Karpas-422 (cell line): ENCODE results near the gene INPP5K. TPM values are rescaled to one million over a fixed set of nuclear protein-coding genes. Genes with fewer than 3 reads are reported as not detected.

Source experiments
- DNase-seq: peaks from one replicate; pipeline ENCODE4 v3.0.0-alpha.2; 2015
- H2AFZ ChIP-seq: fragments of 200-600 bp; sonication (generic); 2 replicates; pipeline ENCODE4 v1.6.1; 2014; ENCODE audit warnings: antibody characterized with exemption, low read length, mixed read lengths
- H3K27ac ChIP-seq: fragments of 200-600 bp; sonication (generic); 2 replicates; pipeline ENCODE4 v1.5.1; 2014; ENCODE audit warnings: mild to moderate bottlenecking, low read length, moderate library complexity
- H3K27me3 ChIP-seq: fragments of 200-600 bp; sonication (generic); 2 replicates; pipeline ENCODE4 v1.6.1; 2014; ENCODE audit warnings: low read length, mixed read lengths
- H3K36me3 ChIP-seq: fragments of 200-600 bp; sonication (generic); 2 replicates; pipeline ENCODE4 v1.6.1; 2014; ENCODE audit warnings: low read length, mixed read lengths; ENCODE audit not compliant: insufficient read depth
- H3K4me1 ChIP-seq: fragments of 200-600 bp; sonication (generic); 2 replicates; pipeline ENCODE4 v1.6.1; 2014; ENCODE audit warnings: mild to moderate bottlenecking, low read length, mixed read lengths
- H3K4me2 ChIP-seq: fragments of 200-600 bp; sonication (generic); 2 replicates; pipeline ENCODE4 v1.6.1; 2014; ENCODE audit warnings: low read length, low read depth, mild to moderate bottlenecking; ENCODE audit not compliant: poor library complexity, severe bottlenecking
- H3K4me3 ChIP-seq: fragments of 200-600 bp; sonication (generic); 2 replicates; pipeline ENCODE4 v1.5.1; 2014; ENCODE audit warnings: mild to moderate bottlenecking, antibody characterized with exemption, low read length, mixed read lengths
- H3K79me2 ChIP-seq: fragments of 200-600 bp; sonication (generic); 2 replicates; pipeline ENCODE4 v1.6.1; 2014; ENCODE audit warnings: mild to moderate bottlenecking, low read length, mixed read lengths
- H3K9ac ChIP-seq: fragments of 200-600 bp; sonication (generic); 2 replicates; pipeline ENCODE4 v1.6.0; 2014; ENCODE audit warnings: low read length
- H3K9me2 ChIP-seq: fragments of 200-600 bp; sonication (generic), shearing (Covaris generic); replicated peaks from 2 replicates; pipeline ENCODE4 v1.6.0; 2014; ENCODE audit warnings: mild to moderate bottlenecking, low read length, moderate library complexity; ENCODE audit not compliant: insufficient read depth
- H3K9me3 ChIP-seq: fragments of 300-700, 200-600 bp; sonication (generic); 2 replicates; pipeline ENCODE4 v1.6.1; 2014; ENCODE audit warnings: low read length, mixed read lengths
- H4K20me1 ChIP-seq: fragments of 200-600 bp; sonication (generic); 2 replicates; pipeline ENCODE4 v1.6.1; 2014; ENCODE audit warnings: mild to moderate bottlenecking, antibody characterized with exemption, low read length, low read depth; ENCODE audit not compliant: insufficient read depth
- total RNA-seq: library from RNA; depleted of rRNA; stranded (reverse); fragments of >200 nt; shearing (Covaris generic); gene quantifications from 2 replicates; pipeline ENCODE4 v1.2.3, GENCODE V29; 2014; ENCODE audit warnings: low replicate concordance

Gene INPP5K
- total RNA-seq, 1 experiment from 2014 or later: 102 TPM

- Histone ChIP-seq H3K4me2 (no peak overlapping the region), H3K4me3 (no peak overlapping the region), H3K9me3 (no peaks in the 10 kb centered on the region), H3K9ac (no peak overlapping the region), H3K4me1 (peaks cover 28% of the 10 kb centered on the region), H3K27me3 (no peaks in the 10 kb centered on the region), H3K36me3 (no peaks in the 10 kb centered on the region; the same call in 1 of the 2 replicates), H4K20me1 (no peaks in the 10 kb centered on the region), H2AFZ (no peak overlapping the region), H3K27ac (no peak overlapping the region), H3K9me2 (no peaks in the 10 kb centered on the region), H3K79me2 (peaks cover 4% of the 10 kb centered on the region; the same call in 1 of the 2 replicates)
- no peak for DNase-seq
Observed at GRCh38 chr17:1482680-1483079, 33.7 kb downstream of the INPP5K start.

- H3K27ac ChIP-seq: no peak overlapping the region
- peaks cover 4% of the 10 kb centered on the region; the same call in 1 of the 2 replicates for H3K79me2 ChIP-seq
- H3K4me3 ChIP-seq: no peak overlapping the region
- H2AFZ ChIP-seq: no peak overlapping the region
- H4K20me1 ChIP-seq: no peaks in the 10 kb centered on the region
- DNase-seq: no peak
- no peaks in the 10 kb centered on the region for H3K9me3 ChIP-seq
- H3K36me3 ChIP-seq: no peaks in the 10 kb centered on the region; the same call in 1 of the 2 replicates
- H3K4me1 ChIP-seq: peaks cover 19% of the 10 kb centered on the region
- H3K4me2 ChIP-seq: no peak overlapping the region
- no peaks in the 10 kb centered on the region for H3K27me3 ChIP-seq
- H3K9ac ChIP-seq: no peak overlapping the region
- H3K9me2 ChIP-seq: no peaks in the 10 kb centered on the region
Observed at GRCh38 chr17:1481736-1482135, 34.7 kb downstream of the INPP5K start.

DNA sequence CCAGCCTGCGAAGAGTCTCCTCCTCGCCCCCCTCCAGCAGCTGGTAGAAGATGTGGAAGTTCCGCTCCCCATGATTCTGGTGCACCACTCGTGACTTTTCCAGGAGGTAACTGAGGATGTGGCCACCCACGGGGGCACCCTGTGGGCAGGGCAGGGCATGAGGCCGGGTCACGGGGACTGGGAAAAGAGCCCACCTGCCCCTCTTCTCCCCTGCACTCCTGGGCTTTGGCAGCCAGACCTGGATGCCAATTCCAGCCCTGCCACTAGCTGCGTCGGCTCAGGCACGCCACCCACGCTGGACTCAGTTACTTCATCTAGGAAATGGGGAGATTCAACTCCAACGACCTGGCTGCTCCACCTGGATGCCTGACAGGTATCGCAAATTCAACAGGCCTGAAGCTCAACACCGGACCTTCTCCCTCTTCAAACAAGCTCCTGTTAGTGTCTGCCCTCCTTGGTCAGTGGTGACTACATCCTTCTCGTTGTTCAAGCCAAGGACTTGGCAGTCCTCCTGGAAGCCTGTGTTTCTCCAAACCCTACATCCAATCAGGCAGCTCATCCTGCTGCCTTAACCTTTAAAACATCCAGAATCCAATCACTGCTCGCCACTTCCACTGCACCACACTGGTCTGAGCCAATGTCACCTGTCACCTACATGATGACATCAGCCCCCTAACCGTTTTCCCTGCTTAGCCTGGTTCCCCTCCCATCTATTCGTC, 35.5 kb downstream of the INPP5K start:
- no peak overlapping the region for H3K9ac ChIP-seq
- no peak for DNase-seq
- no peak overlapping the region for H3K27ac ChIP-seq
- no peak overlapping the region for H3K4me3 ChIP-seq
- no peaks in the 10 kb centered on the region; the same call in 1 of the 2 replicates for H3K36me3 ChIP-seq
- H3K27me3 ChIP-seq: no peaks in the 10 kb centered on the region
- H3K9me2 ChIP-seq: no peaks in the 10 kb centered on the region
- peaks cover 4% of the 10 kb centered on the region; the same call in 1 of the 2 replicates for H3K79me2 ChIP-seq
- no peak overlapping the region for H2AFZ ChIP-seq
- no peaks in the 10 kb centered on the region for H3K9me3 ChIP-seq
- peaks cover 12% of the 10 kb centered on the region for H3K4me1 ChIP-seq
- no peak overlapping the region for H3K4me2 ChIP-seq
- H4K20me1 ChIP-seq: no peaks in the 10 kb centered on the region

- DNase-seq: no peak
- H3K27ac ChIP-seq: no peak overlapping the region
- H3K27me3 ChIP-seq: no peaks in the 10 kb centered on the region
- peaks cover 14% of the 10 kb centered on the region for H3K4me1 ChIP-seq
- H4K20me1 ChIP-seq: no peaks in the 10 kb centered on the region
- no peak overlapping the region for H3K4me2 ChIP-seq
- no peaks in the 10 kb centered on the region for H3K9me3 ChIP-seq
- no peak overlapping the region for H3K9ac ChIP-seq
- no peak overlapping the region for H2AFZ ChIP-seq
- H3K9me2 ChIP-seq: no peaks in the 10 kb centered on the region
- H3K4me3 ChIP-seq: no peak overlapping the region
- H3K36me3 ChIP-seq: no peaks in the 10 kb centered on the region; the same call in 1 of the 2 replicates
- no peaks in the 10 kb centered on the region for H3K79me2 ChIP-seq
Observed at GRCh38 chr17:1478418-1478817, 38.0 kb downstream of the INPP5K start.

DNA sequence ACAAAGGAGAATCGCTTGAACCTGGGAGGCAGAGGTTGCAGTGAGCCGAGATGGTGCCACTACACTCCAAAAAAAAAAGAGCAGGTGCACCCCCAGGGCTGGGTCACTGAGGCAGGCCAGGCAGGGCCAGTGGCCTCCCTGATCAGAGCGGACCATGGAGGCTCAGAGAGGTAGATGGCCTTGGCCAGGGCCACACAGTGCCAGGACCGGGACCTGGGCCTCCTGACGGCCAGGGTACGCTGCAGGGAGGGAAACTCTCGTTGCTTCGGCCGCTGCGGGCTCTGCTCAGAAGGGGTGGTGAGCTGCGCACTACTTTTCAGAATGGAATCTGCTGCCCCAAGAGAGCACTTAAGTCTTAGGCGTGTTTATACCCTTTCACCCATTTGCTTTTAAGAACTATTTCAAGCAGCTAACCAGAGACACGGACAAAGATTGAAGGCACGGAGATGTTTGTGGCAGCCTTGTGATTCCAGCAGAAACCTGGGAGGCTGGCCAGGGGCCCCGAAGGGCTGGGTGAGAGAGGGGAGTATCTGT, 41.0 kb downstream of the INPP5K start:
- no peak for DNase-seq
- no peak overlapping the region for H3K4me3 ChIP-seq
- 0 out of 2 replicates have a peak overlapping the region, but pooled peaks have one; percentile 15 for H3K27ac ChIP-seq
- H3K9ac ChIP-seq: no peak overlapping the region
- H3K9me2 ChIP-seq: no peaks in the 10 kb centered on the region
- H3K4me1 ChIP-seq: peaks cover 14% of the 10 kb centered on the region
- no peaks in the 10 kb centered on the region for H4K20me1 ChIP-seq
- H3K9me3 ChIP-seq: no peaks in the 10 kb centered on the region
- H3K27me3 ChIP-seq: no peaks in the 10 kb centered on the region
- no peaks in the 10 kb centered on the region for H3K36me3 ChIP-seq
- H3K79me2 ChIP-seq: no peaks in the 10 kb centered on the region
- H3K4me2 ChIP-seq: no peak overlapping the region
- no peak overlapping the region for H2AFZ ChIP-seq

- Histone ChIP-seq H3K9me2 (no peaks in the 10 kb centered on the region), H3K27me3 (no peaks in the 10 kb centered on the region), H3K36me3 (no peaks in the 10 kb centered on the region), H3K9me3 (no peaks in the 10 kb centered on the region), H3K79me2 (no peaks in the 10 kb centered on the region), H3K4me3 (no peak overlapping the region), H3K27ac (peak overlapping the region; percentile 15; the same call in 1 of the 2 replicates), H4K20me1 (no peaks in the 10 kb centered on the region), H3K9ac (no peak overlapping the region), H2AFZ (peak overlapping the region; percentile 43; the same call in 1 of the 2 replicates), H3K4me1 (peaks cover 14% of the 10 kb centered on the region), H3K4me2 (no peak overlapping the region)
- no peak for DNase-seq
Observed at GRCh38 chr17:1474402-1475189, 41.8 kb downstream of the INPP5K start.

- H2AFZ ChIP-seq: no peak overlapping the region
- H3K9me2 ChIP-seq: no peaks in the 10 kb centered on the region
- H3K9ac ChIP-seq: no peak overlapping the region
- H3K4me3 ChIP-seq: no peak overlapping the region
- no peak overlapping the region for H3K27ac ChIP-seq
- no peaks in the 10 kb centered on the region for H3K36me3 ChIP-seq
- DNase-seq: no peak
- H3K4me2 ChIP-seq: no peak overlapping the region
- H3K9me3 ChIP-seq: no peaks in the 10 kb centered on the region
- H3K79me2 ChIP-seq: no peaks in the 10 kb centered on the region
- H3K4me1 ChIP-seq: peaks cover 14% of the 10 kb centered on the region
- no peaks in the 10 kb centered on the region for H4K20me1 ChIP-seq
- H3K27me3 ChIP-seq: no peaks in the 10 kb centered on the region
Observed at GRCh38 chr17:1473841-1474240, 42.6 kb downstream of the INPP5K start.

DNA sequence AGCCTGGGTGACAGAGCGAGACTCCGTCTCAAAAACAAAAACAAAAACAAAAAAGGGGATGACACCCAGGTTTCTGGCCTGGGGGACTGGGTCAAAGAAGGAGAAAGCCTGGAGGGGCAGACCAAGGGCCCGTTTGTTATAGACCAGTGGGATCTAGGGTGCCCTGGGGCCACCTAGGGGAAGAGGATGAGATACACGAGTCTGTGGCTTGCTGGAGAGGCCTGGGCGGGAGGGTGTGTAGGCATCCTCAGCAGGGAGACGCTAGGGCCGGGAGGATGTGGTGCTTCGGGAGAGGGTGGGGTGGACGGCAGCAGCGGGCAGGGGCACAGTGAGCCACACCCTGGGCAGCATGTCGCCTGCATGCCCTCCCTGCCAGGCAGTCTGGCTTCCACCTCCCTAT, 43.2 kb downstream of the INPP5K start:
- Histone ChIP-seq H2AFZ (no peak overlapping the region), H3K9me2 (no peaks in the 10 kb centered on the region), H3K4me3 (no peak overlapping the region), H3K9me3 (no peaks in the 10 kb centered on the region), H3K9ac (0 out of 2 replicates have a peak overlapping the region, but pooled peaks have one; percentile 16), H3K27ac (no peak overlapping the region), H3K4me2 (no peak overlapping the region), H4K20me1 (no peaks in the 10 kb centered on the region), H3K27me3 (no peaks in the 10 kb centered on the region), H3K36me3 (no peaks in the 10 kb centered on the region), H3K4me1 (peaks cover 14% of the 10 kb centered on the region), H3K79me2 (no peaks in the 10 kb centered on the region)
- DNase-seq: peak; percentile 70
